ENCODE results near the gene CLEC3A. TPM values are rescaled to one million over a fixed set of nuclear protein-coding genes. Genes with fewer than 3 reads are reported as not detected.

CLEC3A gene
- total RNA-seq = not detected

GRCh38 chr16:78022347-78023060 lies at the start of gene CLEC3A:
TSS of gene CLEC3A (plus strand) at chr16:78022548. CDS start at chr16:78022627, 79 bp downstream.
- ChIA-PET CTCF (no interaction called here), POLR2A (no interaction called here)
- intact Hi-C loops (cut with micrococcal nuclease) = no loop called here
- no peaks in the 10 kb centered on the region for H3K36me3 Mint-ChIP-seq (ENCODE audit: low read depth)
- DNase-seq = no peak
- no peaks in the 10 kb centered on the region for H3K9me3 Mint-ChIP-seq
- no peak within 1 kb of the TSS for H3K4me3 Mint-ChIP-seq
- H3K27ac Mint-ChIP-seq = no peak within 1 kb of the TSS
- no peak for TF ChIP-seq CTCF (IDR thresholded peaks at IDR 0.05)
- H3K4me1 Mint-ChIP-seq (ENCODE audit: low read depth) = no peaks in the 10 kb centered on the region
- no peak for ATAC-seq
- peaks cover 19% of the 10 kb centered on the region for H3K27me3 Mint-ChIP-seq

- peaks cover 7% of the 10 kb centered on the region for H3K27me3 Mint-ChIP-seq
- intact Hi-C loops (cut with micrococcal nuclease) = no loop called here
- no peaks in the 10 kb centered on the region for H3K4me1 Mint-ChIP-seq (ENCODE audit: low read depth)
- TF ChIP-seq CTCF (IDR thresholded peaks at IDR 0.05) = no peak
- ChIA-PET CTCF (interaction anchor here (1.4 kb wide), 1 partner anchor 28 kb away, joined by 3 read pairs; no protein-coding TSS in a partner anchor), POLR2A (interaction anchor here (0.6 kb wide), 1 partner anchor 49 kb away, joined by 3 read pairs; no protein-coding TSS in a partner anchor)
- H3K27ac Mint-ChIP-seq = no peak overlapping the region
- no peaks in the 10 kb centered on the region for H3K36me3 Mint-ChIP-seq (ENCODE audit: low read depth)
- DNase-seq (peak; percentile 12), ATAC-seq (no peak)
- H3K9me3 Mint-ChIP-seq = no peaks in the 10 kb centered on the region
- no peak overlapping the region for H3K4me3 Mint-ChIP-seq
These were observed 47.5 kb upstream of the CLEC3A start for GRCh38 chr16:77974883-77975282.

- Mint-ChIP-seq H3K27me3 (peaks cover 7% of the 10 kb centered on the region), H3K27ac (no peak overlapping the region), H3K4me1 (ENCODE audit: low read depth) (no peaks in the 10 kb centered on the region), H3K4me3 (no peak overlapping the region), H3K36me3 (ENCODE audit: low read depth) (no peaks in the 10 kb centered on the region), H3K9me3 (no peaks in the 10 kb centered on the region)
- POLR2A ChIA-PET = no interaction called here
- CTCF ChIA-PET = interaction anchor here (0.6 to 1.5 kb wide), 2 partner anchors 25 to 301 kb away, joined by 3 read pairs; no protein-coding TSS in a partner anchor
- intact Hi-C loops (cut with micrococcal nuclease) = no loop called here
- ATAC-seq (no peak), DNase-seq (no peak)
- no peak for TF ChIP-seq CTCF (IDR thresholded peaks at IDR 0.05)
These were observed 46.4 kb upstream of the CLEC3A start for GRCh38 chr16:77975942-77976341.

GRCh38 chr16:77977339-77977738 lies 45.0 kb upstream of the CLEC3A start:
- peaks cover 4% of the 10 kb centered on the region for H3K27me3 Mint-ChIP-seq
- no peaks in the 10 kb centered on the region for H3K36me3 Mint-ChIP-seq (ENCODE audit: low read depth)
- CTCF ChIA-PET = no interaction called here
- intact Hi-C loops (cut with micrococcal nuclease) = no loop called here
- no peak for TF ChIP-seq CTCF (IDR thresholded peaks at IDR 0.05)
- DNase-seq (no peak), ATAC-seq (no peak)
- POLR2A ChIA-PET = no interaction called here
- H3K4me1 Mint-ChIP-seq (ENCODE audit: low read depth) = no peaks in the 10 kb centered on the region
- no peak overlapping the region for H3K4me3 Mint-ChIP-seq
- H3K27ac Mint-ChIP-seq = no peak overlapping the region
- no peaks in the 10 kb centered on the region for H3K9me3 Mint-ChIP-seq

- intact Hi-C loops (cut with micrococcal nuclease) = no loop called here
- Mint-ChIP-seq H3K36me3 (ENCODE audit: low read depth) (no peaks in the 10 kb centered on the region), H3K27ac (no peak overlapping the region), H3K27me3 (peaks cover 1% of the 10 kb centered on the region), H3K4me1 (ENCODE audit: low read depth) (no peaks in the 10 kb centered on the region), H3K4me3 (no peak overlapping the region), H3K9me3 (no peaks in the 10 kb centered on the region)
- no peak for TF ChIP-seq CTCF (IDR thresholded peaks at IDR 0.05)
- DNase-seq (no peak), ATAC-seq (no peak)
- ChIA-PET POLR2A (no interaction called here), CTCF (no interaction called here)
These were observed 37.2 kb upstream of the CLEC3A start for GRCh38 chr16:77985111-77985510.

Data from activated CD8-positive, alpha-beta T cell treated with anti-CD3 and anti-CD28 coated beads for 36 hours (primary cell).